ENCODE results near the gene HES5. TPM values are rescaled to one million over a fixed set of nuclear protein-coding genes. Genes with fewer than 3 reads are reported as not detected.

The HES5 gene
- total and polyA plus RNA-seq, 2 of the 13 experiments (the other 11 are each of a cell fraction or from before 2014, with no cell fraction given): not detected

DNA sequence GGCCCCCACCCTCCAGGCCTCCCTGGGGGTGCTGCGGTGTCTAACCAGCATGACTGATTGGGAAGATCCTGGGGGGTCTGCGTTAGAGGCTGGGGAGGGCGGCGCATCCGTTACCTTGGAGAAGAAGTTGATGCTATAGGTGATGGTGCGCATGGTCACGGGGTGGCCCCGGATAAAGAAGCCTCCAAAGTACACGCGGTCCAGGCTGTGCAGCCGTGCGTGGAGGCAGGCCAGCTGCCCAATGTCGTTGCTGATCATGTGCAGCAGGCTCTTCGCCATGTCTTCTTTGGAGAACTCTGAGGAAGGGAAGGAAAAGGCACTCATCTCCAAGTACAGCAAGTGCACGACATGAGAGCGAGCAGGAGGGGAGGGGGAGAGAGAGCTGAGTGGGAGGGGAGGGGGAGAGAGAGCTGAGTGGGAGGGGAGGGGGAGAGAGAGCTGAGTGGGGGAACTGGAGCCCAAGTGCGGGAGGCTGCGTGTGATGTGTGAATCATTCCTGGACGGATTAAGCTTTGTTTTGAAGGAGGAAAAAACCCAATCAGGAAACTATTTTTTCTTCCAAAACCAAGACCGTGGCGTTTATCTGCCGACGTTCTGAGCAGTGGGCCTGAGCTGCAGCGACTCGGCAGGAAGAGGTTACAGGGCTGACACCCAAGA is 10.9 kb downstream of the HES5 start (continued):
- TF ChIP-seq ZNF512B (CRISPR knock-in tag; IDR thresholded peaks at IDR 0.05; ENCODE audit: borderline replicate concordance): no peak
- TF ChIP-seq, protein P1, sequence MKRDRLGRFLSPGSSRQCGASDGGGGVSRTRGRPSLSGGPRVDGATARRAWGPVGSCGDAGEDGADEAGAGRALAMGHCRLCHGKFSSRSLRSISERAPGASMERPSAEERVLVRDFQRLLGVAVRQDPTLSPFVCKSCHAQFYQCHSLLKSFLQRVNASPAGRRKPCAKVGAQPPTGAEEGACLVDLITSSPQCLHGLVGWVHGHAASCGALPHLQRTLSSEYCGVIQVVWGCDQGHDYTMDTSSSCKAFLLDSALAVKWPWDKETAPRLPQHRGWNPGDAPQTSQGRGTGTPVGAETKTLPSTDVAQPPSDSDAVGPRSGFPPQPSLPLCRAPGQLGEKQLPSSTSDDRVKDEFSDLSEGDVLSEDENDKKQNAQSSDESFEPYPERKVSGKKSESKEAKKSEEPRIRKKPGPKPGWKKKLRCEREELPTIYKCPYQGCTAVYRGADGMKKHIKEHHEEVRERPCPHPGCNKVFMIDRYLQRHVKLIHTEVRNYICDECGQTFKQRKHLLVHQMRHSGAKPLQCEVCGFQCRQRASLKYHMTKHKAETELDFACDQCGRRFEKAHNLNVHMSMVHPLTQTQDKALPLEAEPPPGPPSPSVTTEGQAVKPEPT (CRISPR knock-in tag; IDR thresholded peaks at IDR 0.05; ENCODE audit: low read depth): no peak
- TF ChIP-seq RNF2 (conservative IDR thresholded peaks at IDR 0.05; ENCODE audit: low read depth): no peak
- no peak for TF ChIP-seq PHF8 (CRISPR knock-in tag; IDR thresholded peaks at IDR 0.05)
- no peak for TF ChIP-seq SIN3A (IDR thresholded peaks at IDR 0.05; ENCODE audit: borderline replicate concordance, low read depth, low read length)

GRCh38 chr1:2518528-2518927 is 11.5 kb downstream of the HES5 start:
- intact Hi-C loops (cut with micrococcal nuclease; ENCODE audit: unreplicated experiment): no loop called here
- Histone ChIP-seq H3K9ac (ENCODE audit: insufficient read depth, low read depth, low read length) (no peak overlapping the region), H3K4me1 (ENCODE audit: insufficient read depth, low read length) (peaks cover 16% of the 10 kb centered on the region), H3K36me3 (replicated peaks in 1 of 2; ENCODE audit: control insufficient read depth in 1 of 2, insufficient read depth in 2 of 2, low read length in 2 of 2) (peaks cover 23 to 73% of the 10 kb centered on the region in 2 experiments; a peak in 4 of 5 replicates), H3K27me3 (ENCODE audit: control insufficient read depth in 1 of 2, insufficient read depth in 2 of 2, low read length in 2 of 2) (no peaks in the 10 kb centered on the region), H2AFZ (ENCODE audit: low read length) (no peak overlapping the region), H4K20me1 (ENCODE audit: insufficient read depth, low read length) (peaks cover 11% of the 10 kb centered on the region; the same call in 1 of the 2 replicates), H3K4me3 (replicated peaks in 1 of 3; ENCODE audit: insufficient read depth in 1 of 3, low read depth in 2 of 3, low read length in 3 of 3) (no peak overlapping the region), H3K27ac (ENCODE audit: extremely low read length, insufficient read depth, low read length) (no peak overlapping the region), H3K79me2 (ENCODE audit: insufficient read depth, low read length) (peaks cover 10% of the 10 kb centered on the region), H3K9me3 (ENCODE audit: low read length) (no peaks in the 10 kb centered on the region), H3K4me2 (ENCODE audit: low read depth, low read length) (no peak overlapping the region)
- WGBS (ENCODE audit: low lambda C conversion rate): 98% methylated on average over 24 of the region's 26 CpGs
- CTCF ChIA-PET (ENCODE audit: low intra/inter-chr PET ratio, low total read pairs): no interaction called here
- DNase-seq (ENCODE audit: low spot score) (no peak), FAIRE-seq (no peak), ATAC-seq (no peak)
- in situ Hi-C loops (cut with HindIII; ENCODE audit: extremely low pct_ligation_motif_present, low pct_unique_long_range_greater_than_20kb): loop anchor here (25.0 kb wide), 1 partner anchor 331 kb away; the partner anchor contains the start of gene FAAP20
- peak; percentile 64 for TF ChIP-seq AGO2 (optimal IDR thresholded peaks at IDR 0.05; ENCODE audit: low read depth, low read length)
- TF ChIP-seq SAP130 (CRISPR knock-in tag; IDR thresholded peaks at IDR 0.05; ENCODE audit: low read depth): no peak
- peak; percentile 27 for TF ChIP-seq RBM22 (optimal IDR thresholded peaks at IDR 0.05; ENCODE audit: low read length)
- peak; percentile 48; the same call in 1 of the 2 replicates for TF ChIP-seq RBFOX2 (IDR thresholded peaks at IDR 0.05; ENCODE audit: low read depth, low read length)
- no TSS peak for BruUV-seq (replicated peaks)
- POLR2A ChIA-PET: no interaction called here

Data from HepG2 (cell line).